GM18520 (cell line): ENCODE results near the gene IRX4.
"Not testable (repeated sequence)": the region's sequence is repeated elsewhere in the genome, so short reads cannot be mapped to it uniquely, and the experiment has no call there.

Source experiments
- ATAC-seq: cut with Tn5 transposase; IDR thresholded peaks from one replicate; pipeline ENCODE4 v1.9.1; 2021; ENCODE audit not compliant: unreplicated experiment

IRX4 gene

DNA sequence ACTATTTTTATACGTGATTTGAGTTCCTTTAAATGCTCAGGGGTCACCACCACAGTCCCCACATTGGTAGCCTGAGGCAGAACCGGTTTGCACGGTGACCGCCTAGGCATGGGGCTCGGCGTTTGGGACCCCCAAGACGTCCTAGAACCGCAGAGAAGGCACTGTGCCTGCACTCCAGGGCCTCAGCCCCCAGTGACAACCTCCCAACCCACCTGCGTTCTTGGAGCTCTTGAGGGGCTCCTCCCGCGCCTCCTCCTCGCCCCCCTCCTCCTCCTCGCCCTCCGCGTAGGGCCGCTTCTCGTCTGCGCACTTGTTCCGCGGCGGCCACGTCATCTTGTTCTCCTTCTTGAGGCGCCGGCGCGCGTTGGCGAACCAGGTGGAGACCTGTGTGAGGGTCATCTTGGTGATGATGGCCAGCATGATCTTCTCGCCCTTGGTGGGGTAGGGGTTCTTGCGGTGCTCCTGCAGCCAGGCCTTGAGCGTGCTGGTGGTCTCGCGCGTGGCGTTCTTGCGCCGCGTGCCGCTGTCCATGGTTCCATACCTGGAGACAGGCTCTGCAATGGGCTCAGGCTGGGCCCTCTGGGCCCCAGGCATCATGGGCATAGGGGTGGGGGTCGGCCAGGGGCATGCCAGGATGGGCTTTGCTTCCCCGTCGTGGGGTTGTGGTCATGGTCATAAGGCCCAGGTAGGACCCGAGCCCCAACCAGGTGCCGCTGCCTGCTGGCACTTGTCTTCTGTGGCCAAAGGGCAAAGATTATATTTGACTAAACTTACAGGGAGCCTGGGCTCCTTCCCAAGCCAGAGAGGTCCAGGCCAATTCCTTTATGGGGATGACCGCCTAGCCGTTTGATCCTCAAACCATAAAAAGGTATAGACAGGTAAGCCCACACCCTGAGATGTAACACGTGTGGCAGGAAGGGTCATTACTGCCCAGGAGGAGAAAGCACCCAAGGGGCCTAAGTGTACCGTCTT lies 3.1 kb downstream of the IRX4 start:
- no peak for ATAC-seq

DNA sequence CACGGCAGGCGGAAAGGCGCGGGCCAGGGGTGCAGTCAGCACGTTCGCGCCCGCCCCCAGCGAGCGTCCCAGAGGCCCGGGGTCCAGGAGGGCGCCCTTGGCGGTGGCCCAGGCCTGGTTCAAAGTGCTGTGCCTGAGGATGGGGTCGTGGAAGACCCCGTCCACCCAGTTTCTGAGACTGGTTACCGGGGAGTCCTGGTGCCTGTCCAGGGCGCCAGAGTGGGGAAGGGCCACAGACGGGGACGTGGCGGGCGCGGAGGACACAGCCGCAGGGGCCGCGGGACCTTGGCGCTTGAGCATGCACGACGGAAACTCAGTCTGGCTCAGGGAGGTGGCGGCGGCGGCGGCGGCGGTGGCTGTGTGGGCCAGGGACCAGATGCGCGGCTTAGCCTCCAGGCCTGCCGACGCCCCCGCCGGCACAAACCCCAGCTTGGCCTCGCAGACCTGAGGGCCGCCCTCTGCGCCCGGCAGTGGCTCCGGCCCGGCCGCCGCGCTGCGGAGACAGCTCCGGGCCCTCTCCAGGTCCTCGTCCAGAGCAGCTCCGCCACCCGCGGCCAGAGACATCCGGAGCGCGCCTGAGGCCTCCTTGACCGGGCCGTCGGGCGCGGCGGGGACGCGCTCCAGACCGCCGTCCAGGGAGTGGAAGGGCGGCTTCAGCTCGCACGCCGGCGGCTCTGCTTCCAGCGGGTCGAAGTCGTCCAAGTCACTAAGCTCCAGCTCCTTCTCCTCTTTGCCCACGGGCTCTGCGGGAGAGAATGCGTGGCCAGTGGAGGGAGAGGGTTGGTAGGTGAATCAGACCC lies 4.5 kb downstream of the IRX4 start:
- ATAC-seq, result no peak

DNA sequence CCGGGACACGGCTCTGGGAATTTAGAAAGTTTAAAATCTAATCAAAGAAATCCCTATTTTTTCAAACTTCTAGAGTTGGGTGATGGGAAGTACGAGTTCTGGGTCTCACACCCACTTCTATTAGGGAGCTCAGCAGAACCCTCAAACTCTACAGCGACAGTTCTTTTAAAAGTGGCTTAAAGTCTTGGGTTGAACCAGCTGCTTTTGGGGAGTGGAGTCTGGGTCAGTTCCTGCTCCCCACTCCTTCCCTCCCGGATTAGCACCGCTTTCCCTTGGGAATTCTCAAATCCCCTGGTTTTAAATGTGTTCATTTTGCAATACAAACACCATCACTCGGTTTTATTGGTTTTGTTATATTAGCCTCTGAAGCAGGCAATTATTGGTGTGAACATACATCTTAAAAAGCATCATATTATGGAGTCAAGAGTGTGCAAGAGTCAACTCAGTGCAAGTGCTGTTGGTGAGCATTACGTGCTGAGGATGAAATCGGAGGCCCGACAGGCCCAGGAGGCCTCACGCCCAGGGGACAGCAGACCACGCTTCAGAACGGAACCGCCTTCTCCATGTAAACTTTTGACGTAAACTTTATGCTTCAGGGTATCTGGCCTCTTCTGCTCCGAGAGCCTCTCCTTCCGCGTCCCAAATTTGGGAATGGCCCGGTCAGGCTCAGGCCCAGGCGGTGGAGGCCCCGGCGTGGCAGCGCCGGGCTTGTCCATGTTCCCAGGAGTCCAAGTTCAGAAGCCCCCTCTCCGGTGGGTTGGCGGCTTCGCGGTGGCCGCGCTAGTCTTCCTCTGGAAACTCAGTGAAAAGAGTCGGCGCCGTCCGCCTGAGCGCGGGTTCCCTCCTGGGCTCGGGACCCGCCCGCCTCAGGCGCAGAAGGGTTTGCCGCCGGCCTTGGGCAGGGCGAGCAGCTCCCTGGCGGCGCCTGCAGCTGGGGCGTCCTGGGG lies 5.3 kb downstream of the IRX4 start:
- no peak for ATAC-seq

DNA sequence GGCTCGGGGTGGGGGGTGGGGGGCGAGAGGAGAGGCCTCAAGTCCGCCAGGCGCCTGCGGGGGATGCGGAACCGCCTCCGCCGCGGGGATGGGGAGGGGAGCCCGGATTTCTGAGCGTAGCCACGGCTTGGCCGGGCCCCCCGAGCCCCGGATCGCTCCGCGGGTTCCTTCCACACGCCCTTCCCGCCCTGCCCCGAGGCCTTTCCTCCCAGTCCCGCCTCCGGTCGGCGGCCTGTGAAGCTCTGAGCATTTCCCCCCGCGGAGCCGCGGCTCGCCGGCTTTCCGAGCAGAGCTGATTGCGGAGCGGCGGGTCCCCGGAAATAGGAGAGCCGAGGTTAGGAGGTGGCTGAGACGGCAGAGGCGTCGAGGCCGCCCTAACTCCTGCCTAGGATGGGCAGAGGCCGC lies 6.1 kb downstream of the IRX4 start:
- no peak for ATAC-seq

DNA sequence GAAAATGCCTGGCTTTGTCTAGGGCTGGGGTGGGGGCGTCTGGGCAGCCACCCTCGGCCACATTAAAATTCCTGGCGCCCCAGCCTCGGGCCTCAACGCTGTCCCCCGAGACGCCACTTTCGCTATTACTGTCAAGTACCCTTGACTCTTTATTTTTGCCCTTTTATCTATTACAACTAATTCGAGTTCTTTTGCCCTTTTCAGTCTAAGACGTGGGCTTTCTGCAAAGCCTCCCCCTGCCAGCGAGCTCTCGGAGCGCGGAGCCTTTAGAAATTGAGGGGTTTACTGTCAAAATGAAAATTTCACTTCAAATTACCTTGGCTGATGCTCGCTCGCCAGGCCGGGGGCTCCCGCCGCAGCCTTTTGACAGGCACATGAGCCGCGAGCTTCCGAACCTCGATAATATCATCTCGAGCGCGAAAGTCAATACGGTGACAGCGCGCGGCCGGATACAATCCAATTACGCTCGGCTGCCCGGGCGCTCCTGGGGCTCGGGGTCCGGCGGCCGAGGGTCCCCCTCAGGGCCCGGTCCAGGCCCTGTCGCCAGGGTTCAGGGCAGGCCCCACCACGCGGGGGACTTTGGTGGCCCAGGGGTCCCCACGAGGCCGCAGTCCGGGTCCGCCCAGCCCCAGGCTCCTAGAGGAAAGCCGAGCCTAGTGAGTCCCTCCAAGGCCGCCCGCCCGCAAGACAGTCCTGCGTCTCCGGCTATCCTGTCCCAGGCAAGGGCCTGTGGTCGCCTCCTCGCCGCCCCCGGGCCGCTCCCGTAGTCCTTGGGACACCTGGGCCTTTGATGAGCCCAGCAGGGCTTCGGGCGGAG lies 6.7 kb downstream of the IRX4 start:
- ATAC-seq, result no peak

DNA sequence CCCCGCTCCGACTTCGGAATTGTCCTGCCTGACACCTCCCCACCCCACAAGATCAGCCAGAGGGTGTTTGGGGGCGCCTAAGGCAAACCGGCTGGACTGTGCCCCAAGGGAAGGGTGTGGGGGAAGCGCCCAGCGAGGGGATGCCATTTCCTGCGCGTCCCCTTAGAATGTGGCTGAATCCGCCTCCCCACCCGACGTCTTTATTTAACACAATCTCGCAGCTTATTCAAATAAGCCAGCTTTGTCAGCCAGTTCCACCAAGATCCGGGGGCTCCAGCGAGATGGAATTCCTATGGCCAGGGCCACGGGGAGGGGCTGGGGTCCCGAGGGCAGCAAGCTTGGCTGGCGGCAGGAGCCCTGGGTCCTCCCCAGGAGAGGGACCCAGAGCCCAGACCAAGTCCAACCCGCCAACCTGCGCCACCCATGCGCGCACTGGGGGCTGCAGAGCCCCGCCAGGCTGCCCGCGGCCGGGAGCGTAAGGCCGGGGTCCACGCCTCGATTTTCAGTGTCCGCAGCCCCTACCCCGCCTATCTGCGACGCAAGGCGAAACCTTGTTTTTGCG lies 7.4 kb downstream of the IRX4 start:
- ATAC-seq, result no peak

DNA sequence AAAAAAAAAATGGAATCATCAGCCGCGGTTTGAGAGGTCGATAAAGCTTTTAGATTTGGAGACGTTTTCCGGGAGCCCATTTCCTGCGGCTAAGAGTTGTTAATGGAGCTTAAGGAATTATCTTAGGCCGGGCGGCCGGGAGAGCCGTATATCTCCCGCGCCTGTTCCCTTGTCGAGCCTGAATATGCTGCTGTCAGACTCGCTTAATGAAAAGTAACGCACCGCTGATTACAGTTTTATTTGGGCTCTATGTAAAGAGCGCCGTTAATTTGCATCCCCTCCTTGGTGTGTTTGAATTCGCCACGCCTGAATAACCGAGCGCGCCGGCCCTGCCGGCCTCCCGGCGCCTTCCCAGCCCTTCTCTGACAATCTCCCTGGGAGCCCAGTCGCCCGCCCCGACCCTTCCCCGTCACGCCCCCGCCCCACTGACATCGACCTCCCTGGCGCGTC lies 7.9 kb downstream of the IRX4 start:
- no peak for ATAC-seq

DNA sequence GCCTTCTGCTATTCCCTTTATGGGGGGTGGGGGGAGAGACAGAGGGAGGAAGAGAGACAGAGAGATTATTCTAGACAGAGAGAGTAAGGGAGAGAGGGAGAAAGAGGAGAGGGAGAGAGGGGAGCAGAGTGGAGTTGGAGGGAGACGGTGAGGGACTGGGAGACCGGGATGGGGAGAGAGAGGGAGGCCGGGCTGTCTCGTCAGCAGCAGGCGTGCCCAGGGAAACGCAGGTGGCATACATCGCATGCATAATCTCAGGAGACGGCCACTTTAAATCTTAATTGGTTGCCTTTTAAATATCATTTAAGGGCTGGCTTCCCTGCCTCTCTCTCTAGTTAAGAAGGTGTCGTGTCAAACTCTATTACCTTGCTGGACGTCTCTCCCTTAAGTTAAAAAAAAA lies 8.4 kb downstream of the IRX4 start:
- no peak for ATAC-seq

DNA sequence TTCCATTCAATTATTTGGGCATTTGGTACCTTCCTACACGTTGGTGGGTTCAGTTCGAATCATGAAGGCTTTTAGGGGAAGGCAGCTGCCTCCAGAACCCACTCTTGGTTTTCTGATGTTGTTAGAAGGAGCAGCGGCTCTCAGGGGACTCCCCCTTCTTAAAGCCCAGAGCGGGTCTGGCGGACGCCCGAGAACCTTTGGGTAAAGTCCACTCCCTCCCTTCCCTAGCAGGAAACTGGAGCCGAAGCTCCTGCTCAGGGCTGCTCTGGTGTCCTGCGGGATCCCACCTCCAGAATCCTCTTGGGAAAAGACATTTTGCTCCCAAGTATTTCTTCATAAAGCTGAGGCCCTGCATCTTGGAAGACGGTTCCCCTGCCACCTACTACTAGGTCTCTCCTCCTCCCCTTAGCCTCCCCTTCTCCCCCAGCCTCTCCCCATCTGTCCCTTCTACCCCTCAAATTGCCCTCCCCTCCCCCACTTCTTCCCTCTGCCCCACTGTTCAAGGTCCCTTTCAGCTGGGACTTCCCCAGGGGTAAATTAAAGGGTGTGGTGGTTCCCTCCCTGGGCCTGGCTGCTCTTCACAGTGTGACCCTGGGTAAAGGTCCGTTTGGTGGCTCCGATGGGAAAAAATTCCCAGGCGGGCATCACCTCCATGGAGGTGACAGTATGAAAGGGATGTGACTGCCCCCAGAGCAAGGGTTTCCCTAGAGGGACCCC lies 9.3 kb downstream of the IRX4 start:
- no peak for ATAC-seq

DNA sequence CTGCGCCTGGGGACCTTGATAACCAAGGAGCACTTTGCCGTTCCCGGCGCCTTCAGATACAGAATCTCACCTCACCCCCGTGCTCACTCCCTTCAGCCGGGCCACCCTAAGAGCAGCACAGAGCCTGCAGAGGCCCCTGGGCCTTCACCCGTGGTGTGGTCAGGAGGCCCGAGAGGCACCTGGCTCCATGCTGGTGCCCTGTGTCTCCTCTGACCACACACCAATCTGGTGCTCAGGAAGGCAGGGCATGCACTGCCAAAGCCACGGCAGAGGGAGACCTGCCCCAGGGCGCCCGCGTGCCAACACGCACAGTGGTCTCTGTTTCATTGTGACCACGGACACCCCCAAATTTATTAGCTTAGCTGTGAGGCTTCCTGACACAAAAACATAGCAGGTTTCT lies 11.3 kb downstream of the IRX4 start:
- ATAC-seq, result no peak

DNA sequence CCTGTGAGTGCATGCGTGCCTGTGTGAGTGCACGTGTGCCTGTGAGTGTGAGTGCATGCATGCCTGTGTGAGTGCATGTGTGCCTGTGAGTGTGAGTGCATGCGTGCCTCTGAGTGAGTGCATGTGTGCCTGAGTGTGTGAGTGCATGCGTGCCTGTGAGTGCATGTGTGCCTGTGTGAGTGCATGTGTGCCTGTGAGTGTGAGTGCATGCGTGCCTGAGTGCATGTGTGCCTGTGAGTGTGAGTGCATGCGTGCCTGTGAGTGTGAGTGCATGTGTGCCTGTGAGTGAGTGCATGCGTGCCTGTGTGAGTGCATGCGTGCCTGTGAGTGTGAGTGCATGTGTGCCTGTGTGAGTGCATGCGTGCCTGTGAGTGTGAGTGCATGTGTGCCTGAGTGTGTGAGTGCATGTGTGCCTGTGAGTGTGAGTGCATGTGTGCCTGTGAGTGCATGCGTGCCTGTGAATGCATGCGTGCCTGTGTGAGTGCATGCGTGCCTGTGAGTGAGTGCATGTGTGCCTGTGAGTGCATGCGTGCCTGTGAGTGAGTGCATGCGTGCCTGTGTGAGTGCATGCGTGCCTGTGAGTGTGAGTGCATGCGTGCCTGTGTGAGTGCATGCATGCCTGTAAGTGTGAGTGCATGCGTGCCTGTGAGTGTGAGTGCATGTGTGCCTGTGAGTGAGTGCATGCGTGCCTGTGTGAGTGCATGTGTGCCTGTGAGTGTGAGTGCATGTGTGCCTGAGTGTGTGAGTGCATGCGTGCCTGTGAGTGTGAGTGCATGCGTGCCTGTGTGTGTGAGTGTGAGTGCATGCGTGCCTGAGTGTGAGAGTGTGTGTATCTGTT lies 12.1 kb downstream of the IRX4 start:
- ATAC-seq, result not testable (repeated sequence)

DNA sequence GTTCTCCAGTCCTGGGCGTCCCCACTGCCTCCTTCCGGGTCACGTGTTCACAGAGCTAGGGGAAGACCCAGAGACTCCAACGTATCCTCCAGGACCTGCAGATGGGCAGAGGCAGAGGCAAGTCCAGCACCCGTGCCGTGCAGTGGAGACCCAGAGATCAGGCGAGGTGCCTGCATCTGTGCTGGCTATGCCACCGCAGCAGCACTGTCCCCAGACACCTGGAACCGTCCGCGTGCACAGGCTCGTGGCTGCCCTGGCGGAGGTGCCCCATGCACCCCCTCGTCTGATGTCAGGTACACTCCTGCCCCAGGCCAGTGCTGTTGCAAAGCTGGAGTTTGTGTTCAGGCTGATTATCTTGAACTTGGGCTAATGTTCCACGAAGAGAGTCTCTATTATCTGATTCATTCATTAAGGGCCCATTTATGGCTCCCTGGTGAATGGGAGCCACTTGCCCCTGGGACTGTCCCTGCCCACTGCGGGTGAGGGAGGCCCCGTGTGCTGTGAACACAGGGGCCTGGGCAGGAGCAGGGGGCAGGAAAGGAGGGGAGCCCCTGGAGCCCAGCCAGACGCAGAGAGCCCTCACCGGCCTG lies 13.7 kb downstream of the IRX4 start:
- no peak for ATAC-seq

DNA sequence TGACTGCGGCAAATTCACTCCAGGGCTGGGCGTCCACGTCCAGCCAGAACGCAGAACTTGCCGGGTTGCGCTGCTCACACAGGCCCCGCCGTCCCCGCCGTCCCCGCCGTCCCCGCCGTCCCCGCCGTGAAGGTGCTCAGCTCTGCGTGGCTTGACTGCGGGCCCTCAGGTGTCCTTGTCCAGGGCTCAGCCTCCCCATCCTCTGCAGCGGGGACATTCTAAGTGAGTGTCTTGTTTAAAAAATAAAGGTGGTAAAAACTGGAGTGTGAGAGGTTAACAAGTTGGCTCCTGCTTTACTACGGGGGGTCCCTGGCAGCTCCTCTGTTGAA lies 14.9 kb downstream of the IRX4 start:
- ATAC-seq, result no peak

DNA sequence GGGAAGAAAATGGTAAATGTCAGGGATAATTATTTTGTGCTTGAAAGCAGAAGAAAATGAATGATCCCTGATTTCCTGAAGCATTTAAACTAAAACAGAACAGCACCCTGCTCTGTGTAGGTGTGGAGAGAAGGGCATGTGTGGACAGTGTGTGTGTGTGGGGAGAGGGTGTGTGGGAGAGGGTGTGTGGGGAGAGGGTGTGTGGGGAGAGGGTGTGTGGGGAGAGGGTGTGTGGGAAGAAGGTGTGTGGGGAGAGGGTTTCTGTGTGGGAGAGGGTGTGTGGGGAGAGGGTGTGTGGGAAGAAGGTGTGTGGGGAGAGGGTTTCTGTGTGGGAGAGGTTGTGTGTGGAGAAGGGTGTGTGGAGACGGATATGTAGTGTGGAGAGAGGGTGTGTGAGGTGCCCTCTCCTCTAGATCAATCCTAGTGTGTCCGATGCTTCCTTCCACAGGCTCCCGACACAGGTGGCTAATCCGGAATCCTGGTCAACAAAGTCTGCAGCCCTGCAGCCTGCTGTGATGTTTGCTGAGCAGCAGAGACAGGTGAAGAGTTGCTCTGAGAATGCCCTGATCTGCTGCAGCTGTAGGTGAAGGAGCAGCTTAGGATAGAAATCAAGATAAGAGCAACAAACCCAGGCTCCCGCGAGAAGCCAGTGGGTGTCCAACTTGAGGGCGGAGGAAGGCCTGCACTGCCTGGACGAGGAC lies 15.5 kb downstream of the IRX4 start:
- ATAC-seq, result no peak

DNA sequence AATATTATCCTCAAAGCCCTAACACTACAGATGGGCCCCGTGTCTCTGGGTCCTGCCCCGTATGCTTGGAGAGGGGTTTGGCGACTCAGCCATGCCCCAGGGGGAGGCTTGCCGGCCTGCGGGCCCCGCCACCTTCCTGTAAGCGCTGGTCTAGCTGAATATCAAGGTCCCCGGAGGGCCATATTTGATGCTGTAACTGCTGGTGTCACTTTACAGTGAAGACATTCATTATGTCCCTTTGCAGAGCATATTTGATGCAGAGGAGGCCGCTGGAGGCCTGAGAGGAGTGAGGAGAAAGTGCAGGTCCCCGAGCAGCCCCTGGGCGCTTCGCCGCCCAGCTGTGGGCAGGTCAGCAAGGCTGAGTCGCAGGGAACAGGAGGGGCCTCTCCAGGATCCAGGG lies 16.8 kb downstream of the IRX4 start:
- no peak for ATAC-seq

DNA sequence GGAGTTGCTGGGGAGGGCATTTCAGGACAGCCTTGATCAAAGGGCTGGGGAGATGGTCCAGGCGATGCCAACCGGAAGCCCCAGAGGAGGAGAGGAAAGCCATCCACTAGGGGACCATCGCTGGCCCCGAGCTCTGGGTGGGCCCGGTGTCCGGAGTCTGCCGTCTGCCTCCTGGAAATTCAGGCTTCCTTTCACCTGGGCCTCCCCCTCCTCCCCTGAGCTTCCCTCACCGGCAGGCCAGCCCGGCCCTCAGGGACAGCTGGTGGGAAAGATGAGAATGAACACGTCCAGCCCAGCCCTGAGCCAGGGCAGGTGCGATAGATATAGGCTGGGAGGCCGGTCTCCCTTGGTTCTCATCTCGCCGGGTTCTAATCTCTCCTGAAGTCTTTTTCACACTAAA lies 17.2 kb downstream of the IRX4 start:
- no peak for ATAC-seq

DNA sequence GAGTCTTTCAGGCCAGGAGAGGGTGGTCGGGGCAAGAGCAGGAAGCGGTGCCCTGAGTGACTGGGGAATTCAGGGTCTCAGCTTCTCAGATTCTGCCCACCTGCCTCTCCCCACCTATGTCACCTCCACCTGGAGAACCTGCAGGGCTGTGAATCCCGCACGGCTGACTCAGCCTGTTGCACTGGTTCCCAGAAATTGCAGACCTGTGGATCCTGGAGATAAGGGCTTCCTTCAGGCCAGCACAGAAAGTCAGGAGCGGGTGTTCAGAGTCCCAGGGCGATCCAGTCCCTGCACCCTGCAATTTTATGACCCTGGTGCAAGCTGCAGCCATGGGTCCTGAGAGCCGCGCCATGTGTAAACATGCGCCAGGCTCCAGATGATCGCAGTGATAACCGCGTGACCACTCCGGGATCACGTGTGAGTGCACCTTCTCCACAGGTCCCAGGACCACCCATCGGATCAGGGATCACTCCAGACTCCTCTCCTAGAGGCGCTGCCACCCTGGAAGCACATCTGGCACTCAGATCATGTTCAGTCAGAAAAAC lies 17.8 kb downstream of the IRX4 start:
- ATAC-seq, result no peak
